Measurements from ENCODE around the gene TRIM49D2. TPM values are rescaled to one million over a fixed set of nuclear protein-coding genes. Genes with fewer than 3 reads are reported as not detected.
"Not testable (repeated sequence)": the region's sequence is repeated elsewhere in the genome, so short reads cannot be mapped to it uniquely, and the experiment has no call there.

Gene TRIM49D2, protein sequence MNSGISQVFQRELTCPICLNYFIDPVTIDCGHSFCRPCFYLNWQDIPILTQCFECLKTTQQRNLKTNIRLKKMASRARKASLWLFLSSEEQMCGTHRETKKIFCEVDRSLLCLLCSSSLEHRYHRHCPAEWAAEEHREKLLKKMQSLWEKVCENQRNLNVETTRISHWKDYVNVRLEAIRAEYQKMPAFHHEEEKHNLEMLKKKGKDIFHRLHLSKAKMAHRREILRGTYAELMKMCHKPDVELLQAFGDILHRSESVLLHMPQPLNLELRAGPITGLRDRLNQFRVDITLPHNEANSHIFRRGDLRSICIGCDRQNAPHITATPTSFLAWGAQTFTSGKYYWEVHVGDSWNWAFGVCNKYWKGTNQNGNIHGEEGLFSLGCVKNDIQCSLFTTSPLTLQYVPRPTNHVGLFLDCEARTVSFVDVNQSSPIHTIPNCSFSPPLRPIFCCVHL
- total RNA-seq (not detected), polyA plus RNA-seq (not detected)

DNA sequence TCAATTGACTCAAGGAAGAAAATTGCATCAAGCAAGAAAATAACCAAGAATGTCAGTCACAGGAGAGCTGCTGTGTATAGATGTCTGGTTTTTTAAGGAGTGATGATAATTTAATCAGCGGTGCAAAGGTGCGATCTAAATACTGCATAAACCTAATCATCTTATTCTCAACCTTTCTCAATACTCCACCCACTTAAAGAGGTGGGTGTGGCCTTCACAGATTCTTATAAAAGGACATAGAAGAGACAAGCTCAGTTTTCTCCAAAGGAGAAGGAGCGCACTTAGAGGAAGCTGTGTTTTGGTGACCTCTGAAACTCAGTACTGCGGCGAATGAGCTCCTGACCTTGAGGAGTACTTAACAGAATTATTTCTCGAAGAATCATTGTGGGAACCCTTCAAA lies at the start of gene TRIM49D2:
Gene TRIM49D2 (plus strand): TSS at position 301 of the 400 bp plus-strand sequence. CDS start 2,698 bp downstream, outside the sequence.
- H3K36me3 Mint-ChIP-seq; intact Hi-C loops (cut with micrococcal nuclease); POLR2A ChIA-PET (ENCODE audit: partially characterized antibody); H3K27me3 ChIP-seq (ENCODE audit: insufficient read depth, low read length); H3K27me3 Mint-ChIP-seq; CTCF ChIA-PET (ENCODE audit: partially characterized antibody); DNase-seq; H3K27ac ChIP-seq (ENCODE audit: low read depth, low read length); H3K27ac Mint-ChIP-seq; H3K4me3 Mint-ChIP-seq; H3K9me3 Mint-ChIP-seq; H3K4me3 ChIP-seq (ENCODE audit: low read length in 2 of 2); H3K4me1 ChIP-seq (ENCODE audit: insufficient read depth, low read length); H3K4me1 Mint-ChIP-seq; H3K9me3 ChIP-seq (ENCODE audit: control insufficient read depth in 1 of 2, low read length in 2 of 2); H3K36me3 ChIP-seq (ENCODE audit: insufficient read depth, low read length): not testable (repeated sequence)

DNA sequence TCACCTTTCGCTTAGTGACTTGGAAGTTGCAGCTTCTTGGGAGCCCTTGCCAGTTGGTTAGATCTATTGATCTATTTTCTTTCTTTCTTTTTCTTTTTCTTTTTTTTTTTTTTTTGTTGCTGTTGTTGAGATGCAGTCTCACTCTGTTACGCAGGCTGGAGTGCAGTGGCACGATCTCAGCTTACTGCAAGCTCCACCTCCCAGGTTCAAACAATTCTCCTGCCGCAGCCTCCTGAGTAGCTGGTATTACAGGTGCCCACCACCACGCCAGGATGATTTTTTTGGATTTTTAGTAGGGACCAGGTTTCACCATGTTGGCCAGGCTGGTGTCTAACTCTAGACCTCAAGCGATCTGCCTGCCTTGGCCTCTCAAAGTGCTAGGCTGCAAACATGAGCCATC lies 46.4 kb upstream of the TRIM49D2 start:
- H3K27me3 Mint-ChIP-seq; H3K4me1 ChIP-seq (ENCODE audit: insufficient read depth, low read length); H3K9me3 Mint-ChIP-seq; H3K4me1 Mint-ChIP-seq; H3K36me3 Mint-ChIP-seq; DNase-seq; H3K4me3 ChIP-seq (ENCODE audit: low read length in 2 of 2); H3K27me3 ChIP-seq (ENCODE audit: insufficient read depth, low read length); H3K36me3 ChIP-seq (ENCODE audit: insufficient read depth, low read length); POLR2A ChIA-PET (ENCODE audit: partially characterized antibody); H3K27ac ChIP-seq (ENCODE audit: low read depth, low read length); intact Hi-C loops (cut with micrococcal nuclease); H3K4me3 Mint-ChIP-seq; H3K9me3 ChIP-seq (ENCODE audit: control insufficient read depth in 1 of 2, low read length in 2 of 2); H3K27ac Mint-ChIP-seq; CTCF ChIA-PET (ENCODE audit: partially characterized antibody): not testable (repeated sequence)

DNA sequence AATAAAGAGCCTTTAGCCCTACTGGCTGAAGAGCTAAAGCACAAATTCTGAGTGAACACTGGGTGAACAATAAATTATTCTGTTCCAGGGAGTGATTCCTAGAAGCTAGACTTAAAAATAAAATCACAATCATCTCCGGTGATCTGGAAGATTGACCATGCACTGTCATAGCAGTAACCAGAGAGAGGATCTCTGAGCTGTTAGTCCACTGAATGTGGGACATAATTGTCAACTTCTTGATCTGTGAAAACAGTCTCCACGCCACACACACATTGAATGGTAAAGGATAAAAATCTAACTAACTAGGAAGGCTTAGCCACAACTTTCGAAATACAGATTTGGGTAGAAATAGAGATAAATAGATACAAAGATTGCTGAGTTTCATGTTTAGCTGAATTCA lies 30.6 kb upstream of the TRIM49D2 start:
- H3K4me1 Mint-ChIP-seq; CTCF ChIA-PET (ENCODE audit: partially characterized antibody); H3K36me3 Mint-ChIP-seq; H3K27me3 ChIP-seq (ENCODE audit: insufficient read depth, low read length); H3K4me3 Mint-ChIP-seq; H3K4me3 ChIP-seq (ENCODE audit: low read length in 2 of 2); H3K27ac ChIP-seq (ENCODE audit: low read depth, low read length); POLR2A ChIA-PET (ENCODE audit: partially characterized antibody); H3K27ac Mint-ChIP-seq; H3K36me3 ChIP-seq (ENCODE audit: insufficient read depth, low read length); DNase-seq; H3K9me3 Mint-ChIP-seq; H3K9me3 ChIP-seq (ENCODE audit: control insufficient read depth in 1 of 2, low read length in 2 of 2); H3K4me1 ChIP-seq (ENCODE audit: insufficient read depth, low read length); intact Hi-C loops (cut with micrococcal nuclease); H3K27me3 Mint-ChIP-seq: not testable (repeated sequence)

DNA sequence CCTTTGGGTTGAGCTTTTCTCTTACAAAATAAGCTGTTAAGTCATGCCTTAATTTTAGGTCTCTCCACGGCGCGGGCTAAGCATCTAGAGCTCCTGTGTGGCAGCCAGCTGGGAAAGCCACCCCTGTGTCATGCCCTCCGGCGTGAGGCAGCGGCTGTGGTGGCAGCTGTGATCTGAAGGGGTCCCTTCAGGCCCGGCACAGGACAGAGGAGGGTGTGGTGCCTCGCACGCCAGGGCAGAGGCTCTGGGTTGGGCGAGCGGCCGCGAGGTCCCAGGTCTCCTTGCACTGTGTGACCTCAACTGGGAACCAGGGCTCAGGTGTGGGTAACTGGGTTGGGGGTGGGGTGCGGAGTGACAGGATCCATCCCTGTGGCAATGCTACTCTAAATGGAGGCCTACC lies 23.1 kb upstream of the TRIM49D2 start:
- H3K9me3 Mint-ChIP-seq; H3K36me3 Mint-ChIP-seq; POLR2A ChIA-PET (ENCODE audit: partially characterized antibody); H3K4me3 ChIP-seq (ENCODE audit: low read length in 2 of 2); intact Hi-C loops (cut with micrococcal nuclease); H3K27ac Mint-ChIP-seq; H3K4me1 Mint-ChIP-seq; H3K36me3 ChIP-seq (ENCODE audit: insufficient read depth, low read length); H3K4me1 ChIP-seq (ENCODE audit: insufficient read depth, low read length); H3K9me3 ChIP-seq (ENCODE audit: control insufficient read depth in 1 of 2, low read length in 2 of 2); H3K27me3 ChIP-seq (ENCODE audit: insufficient read depth, low read length); CTCF ChIA-PET (ENCODE audit: partially characterized antibody); H3K27me3 Mint-ChIP-seq; H3K4me3 Mint-ChIP-seq; DNase-seq; H3K27ac ChIP-seq (ENCODE audit: low read depth, low read length): not testable (repeated sequence)

DNA sequence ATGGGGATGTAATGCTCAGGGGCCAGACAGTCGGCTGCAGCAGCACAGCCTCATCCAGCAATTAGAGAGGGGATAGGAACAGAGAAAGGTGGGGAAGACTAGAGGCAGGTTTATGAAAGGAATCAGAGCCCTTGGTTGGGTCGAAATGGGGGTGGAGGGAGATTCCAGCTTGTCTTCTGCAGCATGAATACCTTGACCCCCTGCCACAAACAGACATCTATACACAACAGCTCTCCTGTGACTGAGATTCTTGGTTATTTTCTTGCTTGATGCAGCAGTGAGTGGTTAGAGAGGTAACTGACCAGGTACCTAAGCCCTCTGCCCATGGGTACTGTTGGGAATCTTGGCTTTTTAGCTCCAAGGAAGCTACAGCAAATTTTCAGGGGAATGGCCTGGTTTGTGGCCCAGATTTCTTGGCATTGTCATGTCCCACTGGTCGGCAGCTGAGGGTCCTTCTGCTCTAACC lies 1.6 kb upstream of the TRIM49D2 start, which contains the start of gene TRIM49D1:
Gene TRIM49D1 (minus strand): TSS at position 51 of the 466 bp plus-strand sequence. CDS start 4,535 bp downstream, outside the sequence.
- no peak within 1 kb of the TSS for H3K27ac Mint-ChIP-seq

DNA sequence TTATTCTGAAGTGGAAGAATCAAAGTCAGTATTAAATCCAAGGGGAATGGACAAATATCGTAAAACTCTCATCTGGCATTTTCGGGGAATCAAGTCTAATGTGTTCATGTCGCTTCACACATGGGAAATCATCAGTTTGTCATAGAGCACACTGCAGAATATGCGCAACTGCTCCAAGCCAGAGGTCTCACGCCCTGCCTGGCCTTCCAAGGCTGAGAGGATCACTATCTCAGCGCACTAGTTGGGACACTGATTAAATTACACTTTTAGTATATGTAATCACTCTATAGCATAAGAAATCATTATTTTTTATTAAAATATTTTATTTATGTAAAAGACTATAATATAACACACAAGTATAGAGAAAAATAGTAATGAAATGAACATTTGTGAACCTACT lies 37.0 kb downstream of the TRIM49D2 start:
- H3K27me3 ChIP-seq (ENCODE audit: insufficient read depth, low read length); DNase-seq; H3K36me3 ChIP-seq (ENCODE audit: insufficient read depth, low read length); H3K9me3 ChIP-seq (ENCODE audit: control insufficient read depth in 1 of 2, low read length in 2 of 2); H3K27me3 Mint-ChIP-seq; H3K27ac Mint-ChIP-seq; H3K4me3 ChIP-seq (ENCODE audit: low read length in 2 of 2); H3K4me1 Mint-ChIP-seq; POLR2A ChIA-PET (ENCODE audit: partially characterized antibody); H3K9me3 Mint-ChIP-seq; H3K4me1 ChIP-seq (ENCODE audit: insufficient read depth, low read length); H3K27ac ChIP-seq (ENCODE audit: low read depth, low read length); H3K4me3 Mint-ChIP-seq; H3K36me3 Mint-ChIP-seq; CTCF ChIA-PET (ENCODE audit: partially characterized antibody); intact Hi-C loops (cut with micrococcal nuclease): not testable (repeated sequence)

More for the DNA sequence above, 1.6 kb upstream of the TRIM49D2 start, which contains the start of gene TRIM49D1:
- Mint-ChIP-seq H3K4me3 (no peak within 1 kb of the TSS), H3K4me1 (no peaks in the 10 kb centered on the region), H3K36me3 (no peaks in the 10 kb centered on the region), H3K27me3 (no peaks in the 10 kb centered on the region), H3K9me3 (no peaks in the 10 kb centered on the region)
- DNase-seq = no peak
- no peak within 1 kb of the TSS for H3K4me3 ChIP-seq (ENCODE audit: low read length in 2 of 2)
- no peaks in the 10 kb centered on the region for H3K9me3 ChIP-seq (ENCODE audit: control insufficient read depth in 1 of 2, low read length in 2 of 2)
- no peak within 1 kb of the TSS for H3K27ac ChIP-seq (ENCODE audit: low read depth, low read length)
- ChIA-PET POLR2A (ENCODE audit: partially characterized antibody) (no interaction called here), CTCF (ENCODE audit: partially characterized antibody) (no interaction called here)
- no peaks in the 10 kb centered on the region for H3K27me3 ChIP-seq (ENCODE audit: insufficient read depth, low read length)
- intact Hi-C loops (cut with micrococcal nuclease) = no loop called here
- H3K4me1 ChIP-seq (ENCODE audit: insufficient read depth, low read length) = no peaks in the 10 kb centered on the region
- H3K36me3 ChIP-seq (ENCODE audit: insufficient read depth, low read length) = no peaks in the 10 kb centered on the region

DNA sequence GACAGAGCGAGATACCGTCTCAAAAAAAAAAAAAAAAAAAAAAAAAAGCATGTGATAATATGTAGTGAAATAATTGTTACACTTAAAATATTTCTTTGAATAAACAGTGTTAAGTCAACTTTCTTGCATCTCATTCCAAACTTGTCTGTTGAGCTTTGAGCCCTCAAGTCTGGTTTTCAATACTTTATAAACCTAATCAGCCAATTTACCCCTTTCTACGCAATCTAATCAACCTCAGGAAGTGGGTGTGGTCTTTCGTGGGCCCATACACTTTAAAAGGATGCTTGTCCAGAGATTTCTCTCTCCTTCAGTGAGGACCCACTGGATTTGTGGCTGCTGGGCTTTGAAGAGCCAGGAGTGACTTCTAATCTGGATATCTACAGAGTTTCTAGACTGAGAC lies 41.9 kb downstream of the TRIM49D2 start, which contains the start of gene TRIM64:
Gene TRIM64 (plus strand): TSS at position 301 of the 400 bp plus-strand sequence. CDS start 2,467 bp downstream, outside the sequence.
- H3K4me3 ChIP-seq (ENCODE audit: low read length in 2 of 2); POLR2A ChIA-PET (ENCODE audit: partially characterized antibody); H3K4me1 ChIP-seq (ENCODE audit: insufficient read depth, low read length); DNase-seq; H3K27ac Mint-ChIP-seq; H3K36me3 Mint-ChIP-seq; H3K9me3 Mint-ChIP-seq; H3K4me3 Mint-ChIP-seq; intact Hi-C loops (cut with micrococcal nuclease); H3K27ac ChIP-seq (ENCODE audit: low read depth, low read length); CTCF ChIA-PET (ENCODE audit: partially characterized antibody); H3K36me3 ChIP-seq (ENCODE audit: insufficient read depth, low read length); H3K9me3 ChIP-seq (ENCODE audit: control insufficient read depth in 1 of 2, low read length in 2 of 2); H3K4me1 Mint-ChIP-seq; H3K27me3 Mint-ChIP-seq; H3K27me3 ChIP-seq (ENCODE audit: insufficient read depth, low read length): not testable (repeated sequence)

All from CD4-positive, alpha-beta memory T cell (primary cell).